Trophoblast cell (in vitro differentiated cells and primary cell): ENCODE measurements around the gene ARRDC4.
A peak's percentile ranks its signal among the peaks of the same experiment; 100 is the strongest.

Experiments used
- DNase-seq, 2 donors: peaks; one replicate each; pipeline ENCODE4 v3.0.0-alpha.2; 2016
- H2AFZ ChIP-seq: 2 replicates; pipeline ENCODE4 v1.6.1; 2013; ENCODE audit warnings: low read length, moderate library complexity, mild to moderate bottlenecking; ENCODE audit not compliant: insufficient read depth, poor library complexity
- H2AK5ac ChIP-seq: 2 replicates; pipeline ENCODE4 v1.6.1; 2013; ENCODE audit warnings: mild to moderate bottlenecking, low read length
- H2BK120ac ChIP-seq: 2 replicates; pipeline ENCODE4 v1.6.1; 2013; ENCODE audit warnings: low read length, mild to moderate bottlenecking, moderate library complexity; ENCODE audit not compliant: insufficient read depth, poor library complexity
- H2BK12ac ChIP-seq: 2 replicates; pipeline ENCODE4 v1.6.1; 2013; ENCODE audit warnings: mild to moderate bottlenecking, low read length, moderate library complexity
- H2BK5ac ChIP-seq: 2 replicates; pipeline ENCODE4 v1.6.1; 2013; ENCODE audit warnings: low read length, low read depth, moderate library complexity, mild to moderate bottlenecking; ENCODE audit not compliant: poor library complexity
- H3K14ac ChIP-seq: 2 replicates; pipeline ENCODE4 v1.6.1; 2013; ENCODE audit warnings: mild to moderate bottlenecking, low read length
- H3K18ac ChIP-seq: 2 replicates; pipeline ENCODE4 v1.6.1; 2013; ENCODE audit warnings: mild to moderate bottlenecking, low read length
- H3K23ac ChIP-seq: 2 replicates; pipeline ENCODE4 v1.6.1; 2013; ENCODE audit warnings: low read length
- H3K27ac ChIP-seq: 2 replicates; pipeline ENCODE4 v1.5.1; 2013; ENCODE audit warnings: low read depth, mild to moderate bottlenecking, inconsistent platforms, low read length, moderate library complexity
- H3K27me3 ChIP-seq: 2 replicates; pipeline ENCODE4 v1.6.1; 2013; ENCODE audit warnings: inconsistent platforms, mild to moderate bottlenecking, low read length, moderate library complexity; ENCODE audit not compliant: insufficient read depth
- H3K36me3 ChIP-seq, 2 experiments: 1 replicate in 1 of 2; 2 replicates in 1 of 2; pipeline ENCODE4 v1.6.1; 2013; ENCODE audit warnings: low read length in 2 of 2, mild to moderate bottlenecking in 2 of 2, moderate library complexity in 1 of 2; ENCODE audit not compliant: insufficient read depth in 2 of 2, control insufficient read depth in 1 of 2
- H3K4ac ChIP-seq: 2 replicates; pipeline ENCODE4 v1.6.1; 2013; ENCODE audit warnings: low read depth, mild to moderate bottlenecking, low read length, moderate library complexity
- H3K4me1 ChIP-seq, 2 experiments: 1 replicate in 1 of 2; 2 replicates in 1 of 2; pipeline ENCODE4 v1.6.1; 2013; ENCODE audit warnings: low read length in 2 of 2, mild to moderate bottlenecking in 2 of 2, moderate library complexity in 1 of 2; ENCODE audit not compliant: insufficient read depth in 2 of 2, control insufficient read depth in 1 of 2
- H3K4me2 ChIP-seq: 2 replicates; pipeline ENCODE4 v1.6.1; 2013; ENCODE audit warnings: inconsistent platforms, mild to moderate bottlenecking, low read length, moderate library complexity
- H3K4me3 ChIP-seq: 2 replicates; pipeline ENCODE4 v1.5.1; 2013; ENCODE audit warnings: mild to moderate bottlenecking, low read depth, low read length, inconsistent platforms
- H3K79me1 ChIP-seq: one replicate; pipeline ENCODE4 v1.6.1; 2013; ENCODE audit warnings: low read length
- H3K79me2 ChIP-seq: 2 replicates; pipeline ENCODE4 v1.6.1; 2013; ENCODE audit warnings: low read length, mild to moderate bottlenecking; ENCODE audit not compliant: control insufficient read depth, insufficient read depth, poor library complexity
- H3K9ac ChIP-seq: 2 replicates; pipeline ENCODE4 v1.6.1; 2013; ENCODE audit warnings: mild to moderate bottlenecking, low read length
- H3K9me3 ChIP-seq: 2 replicates; pipeline ENCODE4 v1.6.1; 2013; ENCODE audit warnings: low read depth, mild to moderate bottlenecking, control low read depth, inconsistent platforms, low read length; ENCODE audit not compliant: insufficient read depth
- H4K12ac ChIP-seq: 2 replicates; pipeline ENCODE4 v1.6.1; 2013; ENCODE audit warnings: low read depth, mild to moderate bottlenecking, low read length, moderate library complexity
- H4K8ac ChIP-seq: 2 replicates; pipeline ENCODE4 v1.6.1; 2013; ENCODE audit warnings: low read depth, mild to moderate bottlenecking, low read length, moderate library complexity
- H4K91ac ChIP-seq: one replicate; pipeline ENCODE4 v1.6.1; 2013; ENCODE audit warnings: low read depth, mild to moderate bottlenecking, low read length, moderate library complexity
- WGBS: extraction: QIAGEN DNeasy Blood & Tissue Kit; methylation state at CpG from one replicate; pipeline ENCODE4 v1.1.7; 2013; ENCODE audit warnings: missing lambda C conversion rate; ENCODE audit not compliant: insufficient read length, insufficient coverage; ENCODE audit errors: extremely low coverage; 5-methylcytosine and 5-hydroxymethylcytosine counted together

ARRDC4 gene

DNA sequence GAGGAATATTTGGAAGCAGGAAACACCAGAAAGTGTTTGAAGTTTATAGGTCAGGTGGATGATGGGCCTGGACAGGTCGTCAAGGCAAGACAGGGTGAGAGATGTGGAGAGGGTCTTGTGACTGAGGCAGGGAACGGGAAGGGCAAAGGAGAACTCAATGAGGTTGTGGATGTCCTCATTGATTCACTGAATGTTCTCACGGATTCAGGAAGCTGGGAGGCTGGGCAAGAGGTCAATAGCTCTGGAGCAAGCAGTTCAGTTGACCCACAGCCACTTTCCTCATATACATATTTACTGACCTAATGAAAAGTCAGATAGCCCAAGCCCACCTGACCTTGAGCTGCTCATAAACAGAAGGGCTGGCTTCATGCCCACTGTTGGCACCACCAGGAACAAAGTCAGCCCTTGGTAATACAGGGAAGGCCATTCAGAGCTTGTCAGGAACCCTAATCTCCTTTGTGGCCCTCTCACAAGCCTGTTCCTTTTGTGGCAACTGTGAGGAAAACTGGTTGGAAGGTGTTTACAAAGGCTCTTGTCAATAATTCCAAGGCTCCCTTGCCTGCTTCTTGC is 31.6 kb downstream of the ARRDC4 start:
- Histone ChIP-seq H4K91ac (no peak overlapping the region), H3K18ac (no peak overlapping the region), H3K79me2 (no peaks in the 10 kb centered on the region), H2AK5ac (no peak overlapping the region), H3K4me2 (no peak overlapping the region), H3K79me1 (no peaks in the 10 kb centered on the region), H3K23ac (no peak overlapping the region), H3K36me3 (no peaks in the 10 kb centered on the region), H2AFZ (no peak overlapping the region), H3K4me1 (no peaks in the 10 kb centered on the region), H4K12ac (no peak overlapping the region), H3K27ac (no peak overlapping the region), H3K14ac (no peak overlapping the region), H4K8ac (no peak overlapping the region), H3K4me3 (peak overlapping the region; percentile 26), H2BK120ac (no peak overlapping the region), H2BK5ac (no peak overlapping the region), H3K9me3 (peaks cover 3% of the 10 kb centered on the region), H3K27me3 (no peaks in the 10 kb centered on the region), H3K4ac (no peak overlapping the region), H2BK12ac (no peak overlapping the region), H3K9ac (no peak overlapping the region)
- no CpG with 5 or more reads among the region's 3 CpGs for WGBS
- DNase-seq: no peak

- H2AK5ac ChIP-seq: no peak overlapping the region
- no peaks in the 10 kb centered on the region for H3K27me3 ChIP-seq
- H4K12ac ChIP-seq: no peak overlapping the region
- no peak overlapping the region for H2BK120ac ChIP-seq
- no peak overlapping the region for H4K91ac ChIP-seq
- no peaks in the 10 kb centered on the region for H3K36me3 ChIP-seq
- no peak overlapping the region for H3K4me2 ChIP-seq
- DNase-seq: no peak
- H3K4ac ChIP-seq: no peak overlapping the region
- H2BK12ac ChIP-seq: no peak overlapping the region
- H3K4me1 ChIP-seq: no peaks in the 10 kb centered on the region
- no peak overlapping the region for H3K23ac ChIP-seq
- no peak overlapping the region for H2BK5ac ChIP-seq
- no peak overlapping the region for H3K9ac ChIP-seq
- no peaks in the 10 kb centered on the region for H3K9me3 ChIP-seq
- no peak overlapping the region for H3K27ac ChIP-seq
- H4K8ac ChIP-seq: no peak overlapping the region
- no CpG with 5 or more reads among the region's 1 CpG for WGBS
- H3K4me3 ChIP-seq: no peak overlapping the region
- no peak overlapping the region for H2AFZ ChIP-seq
- no peak overlapping the region for H3K18ac ChIP-seq
- H3K14ac ChIP-seq: no peak overlapping the region
- H3K79me2 ChIP-seq: no peaks in the 10 kb centered on the region
- no peaks in the 10 kb centered on the region for H3K79me1 ChIP-seq
Observed at GRCh38 chr15:97992823-97993222, 32.3 kb downstream of the ARRDC4 start.

DNA sequence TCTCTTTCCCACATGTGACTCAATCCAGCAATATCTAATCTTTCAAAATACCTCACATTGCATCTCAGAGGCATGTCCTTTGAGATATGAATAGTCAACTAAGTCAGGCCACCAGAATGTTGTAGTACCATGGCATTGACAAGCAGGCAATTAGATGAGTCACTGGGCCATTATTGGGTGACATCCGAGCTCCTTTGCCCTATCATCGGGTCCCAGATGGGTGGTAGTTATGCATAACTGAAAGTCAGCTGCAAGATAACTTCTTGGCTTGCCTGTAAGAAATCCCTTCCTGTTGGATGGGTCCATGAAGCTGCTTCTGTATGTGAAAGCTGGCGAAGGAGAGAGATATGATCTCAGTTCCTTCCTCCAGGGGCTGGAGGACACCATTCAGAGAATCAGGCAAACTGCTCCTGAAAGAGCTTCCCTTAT is 32.8 kb downstream of the ARRDC4 start:
- no peak overlapping the region for H2BK12ac ChIP-seq
- no peaks in the 10 kb centered on the region for H3K27me3 ChIP-seq
- no peak overlapping the region for H3K14ac ChIP-seq
- peak; percentile 93 to 95 for DNase-seq
- H4K8ac ChIP-seq: no peak overlapping the region
- no peak overlapping the region for H3K4ac ChIP-seq
- no peak overlapping the region for H3K18ac ChIP-seq
- no peak overlapping the region for H2BK120ac ChIP-seq
- H3K9ac ChIP-seq: no peak overlapping the region
- no peaks in the 10 kb centered on the region for H3K79me2 ChIP-seq
- H3K36me3 ChIP-seq: no peaks in the 10 kb centered on the region
- H3K79me1 ChIP-seq: no peaks in the 10 kb centered on the region
- H2BK5ac ChIP-seq: no peak overlapping the region
- WGBS: no CpG with 5 or more reads among the region's 3 CpGs
- H3K4me1 ChIP-seq: no peaks in the 10 kb centered on the region
- no peaks in the 10 kb centered on the region for H3K9me3 ChIP-seq
- no peak overlapping the region for H2AFZ ChIP-seq
- H2AK5ac ChIP-seq: no peak overlapping the region
- no peak overlapping the region for H4K12ac ChIP-seq
- H3K23ac ChIP-seq: no peak overlapping the region
- H4K91ac ChIP-seq: no peak overlapping the region
- no peak overlapping the region for H3K27ac ChIP-seq
- no peak overlapping the region for H3K4me2 ChIP-seq
- no peak overlapping the region for H3K4me3 ChIP-seq

GRCh38 chr15:97994236-97994635 is 33.7 kb downstream of the ARRDC4 start:
- no peak overlapping the region for H4K91ac ChIP-seq
- DNase-seq: no peak
- H3K79me2 ChIP-seq: no peaks in the 10 kb centered on the region
- H3K27ac ChIP-seq: no peak overlapping the region
- no peak overlapping the region for H2BK5ac ChIP-seq
- no peak overlapping the region for H3K14ac ChIP-seq
- H3K4me3 ChIP-seq: no peak overlapping the region
- no peak overlapping the region for H3K9ac ChIP-seq
- H2AK5ac ChIP-seq: no peak overlapping the region
- H2BK120ac ChIP-seq: no peak overlapping the region
- no CpG with 5 or more reads among the region's 3 CpGs for WGBS
- H3K27me3 ChIP-seq: no peaks in the 10 kb centered on the region
- no peak overlapping the region for H3K4ac ChIP-seq
- no peak overlapping the region for H2AFZ ChIP-seq
- H3K79me1 ChIP-seq: no peaks in the 10 kb centered on the region
- no peaks in the 10 kb centered on the region for H3K9me3 ChIP-seq
- H2BK12ac ChIP-seq: no peak overlapping the region
- no peak overlapping the region for H3K4me2 ChIP-seq
- no peaks in the 10 kb centered on the region for H3K36me3 ChIP-seq
- H3K18ac ChIP-seq: no peak overlapping the region
- H4K8ac ChIP-seq: no peak overlapping the region
- no peaks in the 10 kb centered on the region for H3K4me1 ChIP-seq
- no peak overlapping the region for H4K12ac ChIP-seq
- no peak overlapping the region for H3K23ac ChIP-seq
